Ishikawa (cell line): ENCODE results near the gene TICAM1.

ENCODE experiments used
- CEBPB ChIP-seq: IDR thresholded peaks from 2 replicates; pipeline ENCODE4 v1.6.1; 2012
- CREB1 ChIP-seq: IDR thresholded peaks from 2 replicates; pipeline ENCODE4 v1.6.1; 2012; ENCODE audit warnings: low read depth
- EGR1 ChIP-seq: IDR thresholded peaks from 2 replicates; pipeline ENCODE4 v1.6.1; 2012
- EP300 ChIP-seq: IDR thresholded peaks from 2 replicates; pipeline ENCODE4 v1.6.1; 2012; ENCODE audit warnings: borderline replicate concordance
- FOXM1 ChIP-seq: IDR thresholded peaks from 2 replicates; pipeline ENCODE4 v1.6.1; 2012; ENCODE audit warnings: low read depth, borderline replicate concordance
- NFIC ChIP-seq: IDR thresholded peaks from 2 replicates; pipeline ENCODE4 v1.6.1; 2012
- RAD21 ChIP-seq: IDR thresholded peaks from 2 replicates; pipeline ENCODE4 v1.6.1; 2012; ENCODE audit warnings: low read depth
- TAF1 ChIP-seq: IDR thresholded peaks from 2 replicates; pipeline ENCODE4 v1.6.1; 2012; ENCODE audit warnings: low read depth, mild to moderate bottlenecking
- TCF12 ChIP-seq: IDR thresholded peaks from 2 replicates; pipeline ENCODE4 v1.6.1; 2012; ENCODE audit warnings: low read depth
- TEAD4 ChIP-seq: IDR thresholded peaks from 2 replicates; pipeline ENCODE4 v1.6.1; 2012
- YY1 ChIP-seq: IDR thresholded peaks from 2 replicates; pipeline ENCODE4 v1.6.1; 2012; ENCODE audit warnings: low read depth
- ZBTB7A ChIP-seq: IDR thresholded peaks from 2 replicates; pipeline ENCODE4 v1.6.1; 2012; ENCODE audit warnings: low read depth
- TF ChIP-seq, protein P1 (sequence below): IDR thresholded peaks from 2 replicates; pipeline ENCODE4 v1.6.1; 2012
- TF ChIP-seq, protein P2 (sequence below): IDR thresholded peaks from 2 replicates; pipeline ENCODE4 v1.6.1; 2012
- TF ChIP-seq, protein P3 (sequence below): IDR thresholded peaks from 2 replicates; pipeline ENCODE4 v1.6.1; 2012; ENCODE audit warnings: low read depth, mild to moderate bottlenecking

TICAM1 gene

DNA sequence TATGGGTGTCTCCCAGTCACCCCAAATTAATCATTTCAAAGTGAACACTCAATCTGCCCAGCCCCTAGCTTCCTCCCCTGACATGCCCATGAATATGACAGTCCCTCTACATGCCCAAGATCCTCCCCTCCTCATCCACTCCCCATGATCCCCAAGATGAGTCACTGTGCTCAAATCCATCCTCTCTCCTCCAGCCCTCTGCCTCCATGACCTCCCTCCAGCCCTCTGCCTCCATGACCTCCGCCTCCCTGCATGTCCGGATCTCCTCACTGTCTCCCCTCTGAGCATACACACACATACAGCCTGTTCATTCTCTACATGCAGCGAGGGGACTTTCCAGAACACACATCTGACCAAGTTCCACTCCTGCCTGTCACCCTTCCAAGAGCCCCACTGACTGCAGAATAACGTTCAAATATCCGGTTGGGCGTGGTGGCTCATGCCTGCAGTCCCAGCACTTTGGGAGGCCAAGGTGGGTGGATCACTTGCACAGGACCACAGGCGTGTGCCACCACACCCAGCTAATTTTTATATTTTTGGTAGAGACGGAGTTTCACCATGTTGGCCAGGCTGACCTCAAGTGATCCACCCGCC lies 58.4 kb downstream of the TICAM1 start:
- TF ChIP-seq RAD21 (no peak), FOXM1 (no peak), NFIC (no peak), TAF1 (no peak), EGR1 (no peak), ZBTB7A (no peak), CEBPB (no peak), EP300 (no peak), TEAD4 (no peak), TCF12 (no peak), YY1 (no peak), CREB1 (no peak)
- TF ChIP-seq, protein P1, sequence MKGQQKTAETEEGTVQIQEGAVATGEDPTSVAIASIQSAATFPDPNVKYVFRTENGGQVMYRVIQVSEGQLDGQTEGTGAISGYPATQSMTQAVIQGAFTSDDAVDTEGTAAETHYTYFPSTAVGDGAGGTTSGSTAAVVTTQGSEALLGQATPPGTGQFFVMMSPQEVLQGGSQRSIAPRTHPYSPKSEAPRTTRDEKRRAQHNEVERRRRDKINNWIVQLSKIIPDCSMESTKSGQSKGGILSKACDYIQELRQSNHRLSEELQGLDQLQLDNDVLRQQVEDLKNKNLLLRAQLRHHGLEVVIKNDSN, result no peak
- TF ChIP-seq, protein P2, sequence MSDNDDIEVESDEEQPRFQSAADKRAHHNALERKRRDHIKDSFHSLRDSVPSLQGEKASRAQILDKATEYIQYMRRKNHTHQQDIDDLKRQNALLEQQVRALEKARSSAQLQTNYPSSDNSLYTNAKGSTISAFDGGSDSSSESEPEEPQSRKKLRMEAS, result no peak
- TF ChIP-seq, protein P3, sequence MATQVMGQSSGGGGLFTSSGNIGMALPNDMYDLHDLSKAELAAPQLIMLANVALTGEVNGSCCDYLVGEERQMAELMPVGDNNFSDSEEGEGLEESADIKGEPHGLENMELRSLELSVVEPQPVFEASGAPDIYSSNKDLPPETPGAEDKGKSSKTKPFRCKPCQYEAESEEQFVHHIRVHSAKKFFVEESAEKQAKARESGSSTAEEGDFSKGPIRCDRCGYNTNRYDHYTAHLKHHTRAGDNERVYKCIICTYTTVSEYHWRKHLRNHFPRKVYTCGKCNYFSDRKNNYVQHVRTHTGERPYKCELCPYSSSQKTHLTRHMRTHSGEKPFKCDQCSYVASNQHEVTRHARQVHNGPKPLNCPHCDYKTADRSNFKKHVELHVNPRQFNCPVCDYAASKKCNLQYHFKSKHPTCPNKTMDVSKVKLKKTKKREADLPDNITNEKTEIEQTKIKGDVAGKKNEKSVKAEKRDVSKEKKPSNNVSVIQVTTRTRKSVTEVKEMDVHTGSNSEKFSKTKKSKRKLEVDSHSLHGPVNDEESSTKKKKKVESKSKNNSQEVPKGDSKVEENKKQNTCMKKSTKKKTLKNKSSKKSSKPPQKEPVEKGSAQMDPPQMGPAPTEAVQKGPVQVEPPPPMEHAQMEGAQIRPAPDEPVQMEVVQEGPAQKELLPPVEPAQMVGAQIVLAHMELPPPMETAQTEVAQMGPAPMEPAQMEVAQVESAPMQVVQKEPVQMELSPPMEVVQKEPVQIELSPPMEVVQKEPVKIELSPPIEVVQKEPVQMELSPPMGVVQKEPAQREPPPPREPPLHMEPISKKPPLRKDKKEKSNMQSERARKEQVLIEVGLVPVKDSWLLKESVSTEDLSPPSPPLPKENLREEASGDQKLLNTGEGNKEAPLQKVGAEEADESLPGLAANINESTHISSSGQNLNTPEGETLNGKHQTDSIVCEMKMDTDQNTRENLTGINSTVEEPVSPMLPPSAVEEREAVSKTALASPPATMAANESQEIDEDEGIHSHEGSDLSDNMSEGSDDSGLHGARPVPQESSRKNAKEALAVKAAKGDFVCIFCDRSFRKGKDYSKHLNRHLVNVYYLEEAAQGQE, result no peak

DNA sequence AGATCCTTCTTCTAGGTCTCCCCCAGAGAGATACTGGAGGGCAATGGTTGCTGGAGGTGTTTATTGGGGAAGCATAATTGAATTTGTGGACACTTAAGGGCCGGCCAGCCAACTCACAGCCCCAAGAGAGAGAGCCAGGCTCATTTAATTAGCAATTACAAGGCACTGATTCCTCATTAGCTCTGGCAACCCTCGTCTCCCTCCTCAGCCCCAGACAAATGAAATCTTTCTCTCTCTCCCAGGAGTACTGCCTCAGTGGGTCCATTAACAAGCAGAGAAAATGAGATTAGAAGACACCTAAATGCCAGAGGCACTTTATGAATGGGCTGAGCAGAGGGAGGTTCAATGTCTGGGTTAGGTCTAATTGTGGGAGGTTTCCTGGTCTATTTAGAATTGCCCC lies 58.9 kb downstream of the TICAM1 start:
- no peak for TF ChIP-seq CEBPB
- TF ChIP-seq, protein P1, result no peak
- TF ChIP-seq, protein P2, result no peak
- no peak for TF ChIP-seq TEAD4
- TF ChIP-seq TAF1, result no peak
- no peak for TF ChIP-seq CREB1
- TF ChIP-seq, protein P3, result no peak
- TF ChIP-seq YY1, result no peak
- TF ChIP-seq RAD21, result no peak
- TF ChIP-seq ZBTB7A, result no peak
- no peak for TF ChIP-seq FOXM1
- no peak for TF ChIP-seq TCF12
- no peak for TF ChIP-seq NFIC
- TF ChIP-seq EGR1, result no peak
- TF ChIP-seq EP300, result no peak

DNA sequence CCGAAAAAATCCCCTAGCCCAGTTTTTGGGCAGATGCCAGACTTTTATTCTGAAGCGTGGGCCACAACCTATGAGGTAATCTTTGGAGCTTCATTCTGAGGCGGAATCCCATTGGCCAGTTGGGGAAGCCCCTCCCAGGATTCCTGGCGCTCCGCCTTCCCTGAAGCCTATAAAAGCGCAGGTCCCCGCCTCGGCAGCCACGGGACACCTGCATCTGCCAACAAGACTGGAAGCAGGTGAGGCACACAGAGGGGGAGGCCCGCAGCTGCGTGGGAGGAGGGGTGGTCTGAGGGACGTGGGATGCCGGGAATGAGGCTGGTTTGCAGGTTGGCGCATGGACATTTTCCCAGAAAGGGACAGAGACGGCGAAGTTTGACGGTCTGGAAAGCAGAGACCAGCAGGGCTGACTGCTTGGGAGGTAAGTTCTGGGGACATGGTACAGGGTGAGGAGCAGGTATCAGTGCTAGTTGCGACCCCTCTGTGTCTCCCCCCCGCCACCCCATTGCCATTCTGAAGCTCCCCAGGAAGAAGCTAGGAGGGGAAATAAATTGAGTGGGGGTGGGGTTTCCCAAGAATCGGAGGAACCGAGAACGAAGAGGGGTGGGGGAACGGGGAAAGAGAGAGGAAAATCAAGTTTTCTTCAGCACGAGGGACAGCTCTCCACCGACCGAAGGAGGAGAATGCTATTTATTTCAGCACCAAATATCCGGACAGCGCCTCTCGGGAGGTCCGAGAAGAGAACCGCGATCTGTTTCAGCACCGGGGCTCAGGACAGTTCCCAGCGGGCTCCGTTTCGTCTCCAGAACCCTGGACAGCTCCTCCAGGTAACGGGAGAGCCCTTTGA lies 62.4 kb downstream of the TICAM1 start:
- TF ChIP-seq NFIC (no peak), CREB1 (no peak), FOXM1 (no peak), TAF1 (no peak), TEAD4 (peak; percentile 69), EGR1 (no peak), YY1 (0 out of 2 replicates have a peak, but pooled peaks have one; percentile 34), CEBPB (no peak), EP300 (no peak), RAD21 (no peak), ZBTB7A (no peak), TCF12 (no peak)
- TF ChIP-seq, protein P3, result peak; percentile 98
- TF ChIP-seq, protein P2, result peak; percentile 79
- TF ChIP-seq, protein P1, result no peak; the same call in 1 of the 2 replicates
